SU-DHL-6 (cell line): ENCODE measurements around the gene PLB1.

Source experiments
- H2AFZ ChIP-seq: fragments of 200-600 bp; sonication (generic); 2 replicates; pipeline ENCODE4 v1.6.1; 2014; ENCODE audit warnings: low read depth, mild to moderate bottlenecking, moderate library complexity, mixed read lengths, antibody characterized with exemption, low read length; ENCODE audit not compliant: severe bottlenecking
- H3F3A ChIP-seq: fragments of 200-600 bp; shearing (Covaris generic); 2 replicates; pipeline ENCODE4 v1.6.0; 2016; ENCODE audit warnings: antibody characterized with exemption, mild to moderate bottlenecking; ENCODE audit not compliant: insufficient read depth
- H3K27ac ChIP-seq: fragments of 200-600 bp; sonication (generic); 2 replicates; pipeline ENCODE4 v1.5.1; 2016; ENCODE audit warnings: low read depth, mild to moderate bottlenecking, low read length, moderate library complexity, mixed read lengths
- H3K27me3 ChIP-seq: fragments of 200-600 bp; sonication (generic), shearing (Covaris generic); 2 replicates; pipeline ENCODE4 v1.6.0; 2014; ENCODE audit warnings: mild to moderate bottlenecking, low read length
- H3K36me3 ChIP-seq: fragments of 200-600 bp; sonication (generic); 2 replicates; pipeline ENCODE4 v1.6.1; 2014; ENCODE audit warnings: mild to moderate bottlenecking, low read length, mixed read lengths
- H3K4me2 ChIP-seq: fragments of 300-600, 200-600 bp; shearing (Covaris generic), sonication (generic); 2 replicates; pipeline ENCODE4 v1.6.0; 2014; ENCODE audit warnings: low read length, low read depth, mild to moderate bottlenecking; ENCODE audit not compliant: poor library complexity, severe bottlenecking
- H3K4me3 ChIP-seq: fragments of 200-600 bp; sonication (generic); 2 replicates; pipeline ENCODE4 v1.5.1; 2014; ENCODE audit warnings: antibody characterized with exemption, low read length, mild to moderate bottlenecking, mixed read lengths; ENCODE audit not compliant: insufficient read depth, poor library complexity, severe bottlenecking
- H3K79me2 ChIP-seq: fragments of 200-600 bp; sonication (generic); 2 replicates; pipeline ENCODE4 v1.6.1; 2014; ENCODE audit warnings: mild to moderate bottlenecking, low read length, moderate library complexity; ENCODE audit not compliant: insufficient read depth
- H3K9ac ChIP-seq: fragments of 200-600 bp; sonication (generic); 2 replicates; pipeline ENCODE4 v1.7.0; 2014; ENCODE audit warnings: mild to moderate bottlenecking, low read length
- H3K9me2 ChIP-seq: fragments of 200-600 bp; sonication (generic); replicated peaks from 2 replicates; pipeline ENCODE4 v1.6.1; 2014; ENCODE audit warnings: low read length; ENCODE audit not compliant: insufficient read depth
- H3K9me3 ChIP-seq: fragments of 200-600 bp; sonication (generic); 2 replicates; pipeline ENCODE4 v1.6.1; 2014; ENCODE audit warnings: low read length, mixed read lengths; ENCODE audit not compliant: insufficient read depth
- H4K20me1 ChIP-seq: fragments of 200-600 bp; sonication (generic); 2 replicates; pipeline ENCODE4 v1.6.1; 2014; ENCODE audit warnings: low read depth, mild to moderate bottlenecking, antibody characterized with exemption, low read length, moderate library complexity, mixed read lengths
- EZH2phosphoT487 ChIP-seq: fragments of 200-600 bp; sonication (generic), shearing (Covaris generic); conservative IDR thresholded peaks from 2 replicates; pipeline ENCODE4 v1.6.1; 2018; ENCODE audit warnings: mild to moderate bottlenecking, antibody characterized with exemption, low read length, moderate library complexity, mixed read lengths
- TF ChIP-seq, protein P1 (sequence below): fragments of 200-600 bp; sonication (generic); IDR thresholded peaks from one replicate; pipeline ENCODE4 v1.5.1; 2017; ENCODE audit warnings: antibody characterized with exemption, mild to moderate bottlenecking, low read length, moderate library complexity; ENCODE audit not compliant: insufficient read depth, poor library complexity, severe bottlenecking

Gene PLB1

DNA sequence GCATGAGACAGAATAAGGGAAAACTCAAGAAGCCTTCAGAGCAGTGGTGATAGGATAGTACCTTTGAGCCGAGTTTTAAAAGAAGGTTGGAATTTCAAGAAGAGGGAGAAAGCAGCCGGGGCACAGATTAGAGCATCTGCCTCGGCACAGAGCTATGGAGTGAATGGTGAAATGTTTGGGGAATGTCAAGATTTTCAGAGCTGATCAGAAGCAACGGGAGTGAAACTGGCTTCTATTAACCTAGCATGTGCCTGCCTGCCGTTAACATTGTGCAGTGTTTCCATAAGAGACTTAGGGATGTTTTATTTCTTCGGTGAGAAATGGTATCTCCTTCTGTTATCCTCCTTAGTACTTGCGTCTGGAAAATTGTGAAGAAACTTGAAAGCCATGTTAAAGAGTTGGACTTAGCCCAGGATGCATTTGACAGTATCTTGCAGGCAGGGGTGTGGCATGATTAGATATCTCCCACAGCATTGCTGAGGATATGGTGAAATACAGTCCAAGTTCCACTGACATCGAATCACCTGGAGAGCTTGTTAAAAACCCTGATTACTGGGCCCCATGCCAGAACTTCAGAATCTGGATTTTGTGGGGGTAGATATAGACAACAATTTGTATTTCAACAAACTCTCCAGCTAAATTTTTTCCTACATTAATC is 158.9 kb downstream of the PLB1 start:
- Histone ChIP-seq H3K9ac (no peak overlapping the region), H3K4me2 (no peak overlapping the region), H2AFZ (no peak overlapping the region), H3F3A (no peaks in the 10 kb centered on the region), H3K9me3 (no peaks in the 10 kb centered on the region), H3K27ac (no peak overlapping the region), H3K4me3 (no peak overlapping the region), H3K79me2 (no peaks in the 10 kb centered on the region), H3K36me3 (no peaks in the 10 kb centered on the region), H4K20me1 (no peaks in the 10 kb centered on the region), H3K27me3 (no peaks in the 10 kb centered on the region), H3K9me2 (no peaks in the 10 kb centered on the region)
- TF ChIP-seq, protein P1, sequence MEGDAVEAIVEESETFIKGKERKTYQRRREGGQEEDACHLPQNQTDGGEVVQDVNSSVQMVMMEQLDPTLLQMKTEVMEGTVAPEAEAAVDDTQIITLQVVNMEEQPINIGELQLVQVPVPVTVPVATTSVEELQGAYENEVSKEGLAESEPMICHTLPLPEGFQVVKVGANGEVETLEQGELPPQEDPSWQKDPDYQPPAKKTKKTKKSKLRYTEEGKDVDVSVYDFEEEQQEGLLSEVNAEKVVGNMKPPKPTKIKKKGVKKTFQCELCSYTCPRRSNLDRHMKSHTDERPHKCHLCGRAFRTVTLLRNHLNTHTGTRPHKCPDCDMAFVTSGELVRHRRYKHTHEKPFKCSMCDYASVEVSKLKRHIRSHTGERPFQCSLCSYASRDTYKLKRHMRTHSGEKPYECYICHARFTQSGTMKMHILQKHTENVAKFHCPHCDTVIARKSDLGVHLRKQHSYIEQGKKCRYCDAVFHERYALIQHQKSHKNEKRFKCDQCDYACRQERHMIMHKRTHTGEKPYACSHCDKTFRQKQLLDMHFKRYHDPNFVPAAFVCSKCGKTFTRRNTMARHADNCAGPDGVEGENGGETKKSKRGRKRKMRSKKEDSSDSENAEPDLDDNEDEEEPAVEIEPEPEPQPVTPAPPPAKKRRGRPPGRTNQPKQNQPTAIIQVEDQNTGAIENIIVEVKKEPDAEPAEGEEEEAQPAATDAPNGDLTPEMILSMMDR: no peak
- TF ChIP-seq EZH2phosphoT487: no peak

DNA sequence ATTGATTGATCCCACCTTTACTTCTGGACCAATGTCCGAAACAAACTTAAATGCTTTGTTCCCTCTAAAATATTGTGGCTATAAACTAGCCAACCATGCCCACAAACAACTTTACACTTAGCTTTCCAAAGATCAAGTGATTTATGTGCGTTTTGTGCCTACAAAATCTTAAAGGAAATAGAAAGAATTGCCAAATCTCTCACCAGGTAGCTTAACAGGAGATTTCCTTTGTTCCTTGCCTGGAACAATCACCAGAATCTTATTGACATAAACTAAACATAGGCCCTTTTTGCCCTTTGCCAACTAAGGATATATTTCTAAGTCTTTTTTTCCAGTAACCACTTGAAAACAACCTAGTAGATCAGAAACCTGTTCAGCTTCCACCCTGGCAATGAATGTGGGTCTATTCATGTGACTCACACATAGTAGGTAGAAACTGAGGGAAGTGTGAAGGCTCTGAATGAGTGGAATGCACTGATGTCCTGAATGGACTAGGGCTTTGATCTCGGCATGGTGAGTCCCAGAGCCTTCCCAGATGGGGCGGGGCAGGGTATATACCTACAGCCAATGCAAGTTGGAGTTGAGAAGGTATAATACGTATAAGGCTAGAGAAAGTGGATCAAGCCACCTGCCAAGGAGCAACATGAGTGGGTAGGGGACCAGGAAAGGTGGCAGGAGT is 161.2 kb downstream of the PLB1 start:
- Histone ChIP-seq H4K20me1 (no peaks in the 10 kb centered on the region), H3F3A (no peaks in the 10 kb centered on the region), H3K9me3 (no peaks in the 10 kb centered on the region), H3K27ac (no peak overlapping the region), H3K27me3 (no peaks in the 10 kb centered on the region), H3K4me3 (no peak overlapping the region), H3K79me2 (no peaks in the 10 kb centered on the region), H2AFZ (no peak overlapping the region), H3K9ac (no peak overlapping the region), H3K4me2 (no peak overlapping the region), H3K36me3 (no peaks in the 10 kb centered on the region), H3K9me2 (no peaks in the 10 kb centered on the region)
- no peak for TF ChIP-seq EZH2phosphoT487
- TF ChIP-seq, protein P1: no peak

DNA sequence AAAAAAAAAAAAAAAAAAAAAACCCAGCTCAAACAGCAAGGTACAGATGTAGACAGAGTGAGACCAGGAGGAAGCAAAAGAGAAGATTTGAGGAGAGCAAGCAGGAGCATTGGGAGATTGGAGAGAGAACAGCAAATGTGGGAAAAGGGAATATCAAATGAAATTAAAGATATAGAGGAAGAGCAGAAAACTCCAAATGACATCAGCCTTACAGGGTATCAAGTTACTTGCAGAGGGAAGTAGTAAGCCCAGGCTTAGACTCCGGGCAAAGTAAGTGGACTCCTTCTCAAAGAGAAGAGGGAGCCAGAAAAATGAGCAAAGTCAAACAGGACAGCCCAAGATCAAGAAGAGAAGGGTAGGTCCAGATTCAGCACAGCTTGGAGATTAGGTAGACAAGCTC is 162.5 kb downstream of the PLB1 start:
- H3K4me3 ChIP-seq: no peak overlapping the region
- no peak overlapping the region for H3K27ac ChIP-seq
- no peak overlapping the region for H3K4me2 ChIP-seq
- H3F3A ChIP-seq: no peaks in the 10 kb centered on the region
- no peaks in the 10 kb centered on the region for H3K27me3 ChIP-seq
- no peaks in the 10 kb centered on the region for H3K79me2 ChIP-seq
- H2AFZ ChIP-seq: no peak overlapping the region
- H3K9me3 ChIP-seq: no peaks in the 10 kb centered on the region
- H3K9ac ChIP-seq: no peak overlapping the region
- TF ChIP-seq, protein P1: no peak
- TF ChIP-seq EZH2phosphoT487: no peak
- H4K20me1 ChIP-seq: no peaks in the 10 kb centered on the region
- H3K36me3 ChIP-seq: no peaks in the 10 kb centered on the region
- H3K9me2 ChIP-seq: no peaks in the 10 kb centered on the region
